BE2C (cell line): ENCODE results near the gene SLC47A2.

Experiments used
- DNase-seq: peaks from one replicate; pipeline ENCODE4 v3.0.0-alpha.2; 2020
- H3K27me3 ChIP-seq: fragments of 250-450 bp; sonication (Bioruptor Pico); 2 replicates; pipeline ENCODE4 v1.5.1; 2020; ENCODE audit warnings: mild to moderate bottlenecking
- H3K36me3 ChIP-seq: fragments of 250-450 bp; sonication (Bioruptor Pico); 2 replicates; pipeline ENCODE4 v1.5.1; 2020; ENCODE audit warnings: mild to moderate bottlenecking
- H3K4me1 ChIP-seq: fragments of 250-450 bp; sonication (Bioruptor Pico); 2 replicates; pipeline ENCODE4 v1.5.1; 2020
- H3K4me3 ChIP-seq: 2 replicates; pipeline ENCODE4 v1.5.1; 2011; ENCODE audit warnings: low read depth, low read length
- H3K9me3 ChIP-seq: fragments of 250-450 bp; sonication (Bioruptor Pico); 2 replicates; pipeline ENCODE4 v1.5.1; 2020
- CTCF ChIP-seq: IDR thresholded peaks from 2 replicates; pipeline ENCODE4 v1.5.1; 2012; ENCODE audit warnings: mild to moderate bottlenecking, low read depth, low read length

Gene SLC47A2

GRCh38 chr17:19731626-19732025, 15.2 kb upstream of the SLC47A2 start:
- no peak for TF ChIP-seq CTCF
- no peak for DNase-seq
- no peak overlapping the region for H3K4me3 ChIP-seq
- no peaks in the 10 kb centered on the region for H3K36me3 ChIP-seq
- H3K9me3 ChIP-seq = no peaks in the 10 kb centered on the region
- H3K4me1 ChIP-seq = peaks cover 4% of the 10 kb centered on the region
- no peaks in the 10 kb centered on the region for H3K27me3 ChIP-seq

- no peak overlapping the region for H3K4me3 ChIP-seq
- DNase-seq = no peak
- H3K4me1 ChIP-seq = peaks cover 4% of the 10 kb centered on the region
- no peak for TF ChIP-seq CTCF
- no peaks in the 10 kb centered on the region for H3K36me3 ChIP-seq
- H3K9me3 ChIP-seq = no peaks in the 10 kb centered on the region
- H3K27me3 ChIP-seq = no peaks in the 10 kb centered on the region
Measured at GRCh38 chr17:19730843-19731242, 14.5 kb upstream of the SLC47A2 start.

GRCh38 chr17:19729900-19730299, 13.5 kb upstream of the SLC47A2 start:
- Histone ChIP-seq H3K9me3 (no peaks in the 10 kb centered on the region), H3K4me1 (peaks cover 4% of the 10 kb centered on the region), H3K4me3 (no peak overlapping the region), H3K36me3 (no peaks in the 10 kb centered on the region), H3K27me3 (no peaks in the 10 kb centered on the region)
- no peak for TF ChIP-seq CTCF
- DNase-seq = no peak

GRCh38 chr17:19728084-19728495, 11.7 kb upstream of the SLC47A2 start:
- peak; percentile 81 for DNase-seq
- no peaks in the 10 kb centered on the region for H3K27me3 ChIP-seq
- no peaks in the 10 kb centered on the region for H3K36me3 ChIP-seq
- H3K9me3 ChIP-seq = no peaks in the 10 kb centered on the region
- no peak for TF ChIP-seq CTCF
- H3K4me3 ChIP-seq = no peak overlapping the region
- H3K4me1 ChIP-seq = peaks cover 4% of the 10 kb centered on the region

- Histone ChIP-seq H3K36me3 (no peaks in the 10 kb centered on the region), H3K27me3 (no peaks in the 10 kb centered on the region), H3K4me1 (peaks cover 4% of the 10 kb centered on the region), H3K4me3 (no peak overlapping the region), H3K9me3 (no peaks in the 10 kb centered on the region)
- TF ChIP-seq CTCF = no peak
- no peak for DNase-seq
Measured at GRCh38 chr17:19727501-19728078, 11.2 kb upstream of the SLC47A2 start.

- DNase-seq = no peak
- TF ChIP-seq CTCF = no peak
- no peaks in the 10 kb centered on the region for H3K27me3 ChIP-seq
- H3K9me3 ChIP-seq = no peaks in the 10 kb centered on the region
- H3K4me3 ChIP-seq = no peak overlapping the region
- H3K4me1 ChIP-seq = peaks cover 4% of the 10 kb centered on the region
- no peaks in the 10 kb centered on the region for H3K36me3 ChIP-seq
Measured at GRCh38 chr17:19726631-19727376, 10.4 kb upstream of the SLC47A2 start.
